H9 (cell line): Measurements from ENCODE around the gene CHURC1. TPM values are rescaled to one million over a fixed set of nuclear protein-coding genes. Genes with fewer than 3 reads are reported as not detected.
A peak's percentile ranks its signal among the peaks of the same experiment; 100 is the strongest.

ENCODE experiments used
- DNase-seq: peaks from one replicate; pipeline ENCODE4 v3.0.0-alpha.2; 2017
- H2AFZ ChIP-seq: one replicate; pipeline ENCODE4 v1.6.1; 2013; ENCODE audit warnings: mild to moderate bottlenecking, low read length, control low read depth, moderate library complexity
- H2AK5ac ChIP-seq: 2 replicates; pipeline ENCODE4 v1.6.1; 2013; ENCODE audit warnings: low read length, control low read depth, mixed read lengths; ENCODE audit not compliant: insufficient read length
- H2BK120ac ChIP-seq: one replicate; pipeline ENCODE4 v1.6.1; 2013; ENCODE audit warnings: low read depth, mild to moderate bottlenecking, low read length, control low read depth, inconsistent platforms; ENCODE audit not compliant: poor library complexity, severe bottlenecking
- H2BK12ac ChIP-seq: 2 replicates; pipeline ENCODE4 v1.6.1; 2013; ENCODE audit warnings: low read length, control low read depth, mixed read lengths, low read depth; ENCODE audit not compliant: insufficient read length
- H2BK15ac ChIP-seq: 2 replicates; pipeline ENCODE4 v1.6.1; 2013; ENCODE audit warnings: low read depth, low read length, control low read depth
- H2BK20ac ChIP-seq: one replicate; pipeline ENCODE4 v1.6.1; 2013; ENCODE audit warnings: low read depth, mild to moderate bottlenecking, low read length, control low read depth, inconsistent platforms; ENCODE audit not compliant: poor library complexity, severe bottlenecking
- H2BK5ac ChIP-seq: 2 replicates; pipeline ENCODE4 v1.6.1; 2013; ENCODE audit warnings: low read length, control low read depth, mixed read lengths; ENCODE audit not compliant: insufficient read length
- H3K14ac ChIP-seq: 2 replicates; pipeline ENCODE4 v1.6.1; 2013; ENCODE audit warnings: low read length, control low read depth; ENCODE audit not compliant: insufficient read depth
- H3K18ac ChIP-seq: 2 replicates; pipeline ENCODE4 v1.6.1; 2013; ENCODE audit warnings: low read depth, mild to moderate bottlenecking, mixed read lengths, low read length, control low read depth; ENCODE audit not compliant: insufficient read length
- H3K23ac ChIP-seq: 2 replicates; pipeline ENCODE4 v1.6.1; 2013; ENCODE audit warnings: low read length, control low read depth, mixed read lengths, low read depth; ENCODE audit not compliant: insufficient read length
- H3K23me2 ChIP-seq: 2 replicates; pipeline ENCODE4 v1.6.1; 2013; ENCODE audit warnings: low read depth, mild to moderate bottlenecking, mixed read lengths, low read length, control low read depth; ENCODE audit not compliant: insufficient read length, poor library complexity, severe bottlenecking
- H3K27ac ChIP-seq: 2 replicates; pipeline ENCODE4 v1.5.1; 2013; ENCODE audit warnings: low read length, control low read depth, mixed read lengths, low read depth; ENCODE audit not compliant: insufficient read length
- H3K27me3 ChIP-seq: 2 replicates; pipeline ENCODE4 v1.6.1; 2013; ENCODE audit warnings: low read length, control low read depth, inconsistent platforms; ENCODE audit not compliant: insufficient read depth
- H3K4ac ChIP-seq: 2 replicates; pipeline ENCODE4 v1.6.1; 2013; ENCODE audit warnings: low read depth, mild to moderate bottlenecking, control low read depth, inconsistent platforms, low read length, moderate library complexity
- H3K4me1 ChIP-seq: 2 replicates; pipeline ENCODE4 v1.6.1; 2013; ENCODE audit warnings: low read length, control low read depth, inconsistent platforms; ENCODE audit not compliant: insufficient read depth
- H3K4me2 ChIP-seq: 2 replicates; pipeline ENCODE4 v1.6.1; 2013; ENCODE audit warnings: low read length, control low read depth, mixed read lengths; ENCODE audit not compliant: insufficient read length, insufficient read depth
- H3K56ac ChIP-seq: 2 replicates; pipeline ENCODE4 v1.6.1; 2013; ENCODE audit warnings: low read depth, mild to moderate bottlenecking, mixed read lengths, low read length, control low read depth; ENCODE audit not compliant: insufficient read length
- H3K79me1 ChIP-seq: 2 replicates; pipeline ENCODE4 v1.6.1; 2013; ENCODE audit warnings: low read depth, mild to moderate bottlenecking, moderate library complexity, low read length, control low read depth, inconsistent platforms; ENCODE audit not compliant: insufficient read depth, poor library complexity, severe bottlenecking
- H3K79me2 ChIP-seq: 2 replicates; pipeline ENCODE4 v1.6.1; 2013; ENCODE audit warnings: low read length, control low read depth, inconsistent platforms; ENCODE audit not compliant: insufficient read depth
- H3K9ac ChIP-seq: 2 replicates; pipeline ENCODE4 v1.6.1; 2013; ENCODE audit warnings: low read length, control low read depth, mixed read lengths; ENCODE audit not compliant: insufficient read length; ENCODE audit errors: extremely low read depth
- H3K9me3 ChIP-seq: one replicate; pipeline ENCODE4 v1.6.1; 2013; ENCODE audit warnings: low read depth, low read length, inconsistent platforms; ENCODE audit not compliant: control insufficient read depth
- H3T11ph ChIP-seq: one replicate; pipeline ENCODE4 v1.6.1; 2013; ENCODE audit warnings: mild to moderate bottlenecking, low read length, control low read depth, inconsistent platforms
- H4K20me1 ChIP-seq: one replicate; pipeline ENCODE4 v1.6.1; 2013; ENCODE audit not compliant: control insufficient read depth, insufficient read length, insufficient read depth
- H4K5ac ChIP-seq: 2 replicates; pipeline ENCODE4 v1.6.1; 2013; ENCODE audit warnings: low read depth, mild to moderate bottlenecking, mixed read lengths, low read length, control low read depth; ENCODE audit not compliant: insufficient read length
- H4K8ac ChIP-seq: replicated peaks from 2 replicates; pipeline ENCODE4 v1.6.1; 2013; ENCODE audit warnings: low read length, control low read depth, mixed read lengths, low read depth; ENCODE audit not compliant: insufficient read length
- H4K91ac ChIP-seq: 2 replicates; pipeline ENCODE4 v1.6.1; 2013; ENCODE audit warnings: low read depth, mild to moderate bottlenecking, moderate library complexity, mixed read lengths, low read length, control low read depth; ENCODE audit not compliant: insufficient read length
- H3K27ac Mint-ChIP-seq, 3 experiments: 2 replicates in 2 of 3; 3 replicates in 1 of 3; pipeline ENCODE4 v1.8.0; 2020 to 2021; ENCODE audit warnings: mixed read lengths in 3 of 3, mild to moderate bottlenecking in 1 of 3, moderate library complexity in 1 of 3
- H3K27me3 Mint-ChIP-seq: 2 replicates; pipeline ENCODE4 v1.8.0; 2021; ENCODE audit warnings: low read depth, mild to moderate bottlenecking, moderate library complexity, mixed read lengths
- H3K36me3 Mint-ChIP-seq, 3 experiments: 2 replicates in 2 of 3; 3 replicates in 1 of 3; pipeline ENCODE4 v1.8.0; 2020 to 2021; ENCODE audit warnings: low read depth in 3 of 3, mixed read lengths in 3 of 3; ENCODE audit not compliant: insufficient read depth in 1 of 3
- H3K4me1 Mint-ChIP-seq, 2 experiments: 2 replicates each; pipeline ENCODE4 v1.8.0; 2020; ENCODE audit warnings: mixed read lengths in 2 of 2
- H3K4me3 Mint-ChIP-seq, 2 experiments: 2 replicates in 1 of 2; 3 replicates in 1 of 2; pipeline ENCODE4 v1.8.0; 2020 to 2021; ENCODE audit warnings: mild to moderate bottlenecking in 2 of 2, mixed read lengths in 2 of 2, moderate library complexity in 1 of 2
- H3K9me3 Mint-ChIP-seq, 2 experiments: 2 replicates in 1 of 2; 3 replicates in 1 of 2; pipeline ENCODE4 v1.8.0; 2020; ENCODE audit warnings: mild to moderate bottlenecking in 2 of 2, mixed read lengths in 2 of 2, moderate library complexity in 1 of 2
- WGBS: extraction: QIAGEN DNeasy Blood & Tissue Kit; methylation state at CpG from one replicate; pipeline ENCODE4 v1.1.7; 2013; ENCODE audit warnings: missing lambda C conversion rate, low lambda C conversion rate, mixed read lengths; ENCODE audit not compliant: insufficient read length; ENCODE audit errors: extremely low coverage; 5-methylcytosine and 5-hydroxymethylcytosine counted together
- total RNA-seq: library from RNA; stranded (reverse); gene quantifications from 2 replicates; pipeline ENCODE4 v1.2.1, GENCODE V29; 2021
- TF ChIP-seq, protein P1 (sequence below): fragments of 200-600 bp; sonication (generic); conservative IDR thresholded peaks from 3 replicates; pipeline ENCODE4 v1.8.0; 2021; ENCODE audit warnings: antibody characterized with exemption, mild to moderate bottlenecking

The CHURC1 gene
- total RNA-seq, 1 experiment from 2014 or later = 58.7 TPM

DNA sequence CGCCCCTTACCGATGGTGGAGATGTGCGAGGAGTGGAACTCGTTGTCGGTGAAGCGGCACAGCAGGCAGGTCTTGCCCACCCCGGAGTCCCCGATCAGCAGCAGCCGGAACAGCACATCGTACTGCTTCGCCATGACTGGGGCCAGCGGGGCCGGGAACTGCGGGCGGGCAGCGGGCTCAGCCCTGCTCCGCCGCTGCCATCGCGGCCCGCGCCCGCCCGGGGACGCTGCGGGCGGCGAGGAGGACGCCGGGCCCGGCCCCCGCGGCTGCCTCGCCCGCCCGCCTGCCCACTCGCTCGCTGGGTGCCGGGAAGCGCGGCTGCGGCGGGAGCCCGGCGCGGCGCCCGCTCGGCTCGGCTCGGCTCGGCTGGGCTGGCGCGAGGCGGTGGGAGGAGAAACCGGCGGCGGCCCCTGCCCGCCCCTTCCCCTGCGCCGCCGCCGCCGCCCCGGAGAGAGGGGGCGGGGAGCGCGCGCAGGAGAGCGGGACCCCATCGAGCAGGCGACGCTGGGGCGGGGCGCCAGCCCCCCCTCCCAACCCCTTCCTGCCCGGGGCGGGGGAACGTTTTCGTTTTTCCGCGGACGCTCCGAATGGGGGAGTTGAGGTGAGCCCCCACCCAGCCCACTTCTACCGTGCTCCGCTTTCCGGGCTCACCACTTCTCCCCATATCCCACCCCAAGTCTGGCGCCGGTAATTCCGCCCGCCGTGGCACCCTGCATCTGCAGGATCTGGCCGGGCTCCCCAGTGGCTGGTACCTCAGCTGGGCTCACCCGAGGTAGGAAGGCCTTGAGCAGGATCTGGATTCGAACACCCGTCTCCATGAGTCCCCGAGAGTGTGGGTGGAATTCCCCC, 57.9 kb downstream of the CHURC1 start, which contains the start of gene RAB15:
TSS of gene RAB15 (minus strand) at position 394 of the 849 bp plus-strand sequence. CDS start at position 134, 260 bp downstream.
- Histone ChIP-seq H3K9me3 (no peaks in the 10 kb centered on the region), H2AFZ (no peak within 1 kb of the TSS), H4K20me1 (no peaks in the 10 kb centered on the region), H3K27ac (no peak within 1 kb of the TSS), H3K79me1 (no peaks in the 10 kb centered on the region), H3K4me2 (peak within 1 kb of the TSS; percentile 46), H4K91ac (no peak within 1 kb of the TSS), H3K23ac (no peak within 1 kb of the TSS), H3K4me1 (peaks cover 27% of the 10 kb centered on the region; the same call in 1 of the 2 replicates), H3K14ac (peak within 1 kb of the TSS; percentile 39), H4K5ac (no peak within 1 kb of the TSS), H3K4ac (no peak within 1 kb of the TSS), H2BK12ac (no peak within 1 kb of the TSS), H2BK15ac (no peak within 1 kb of the TSS), H2AK5ac (no peak within 1 kb of the TSS), H3K56ac (no peak within 1 kb of the TSS), H3K23me2 (no peaks in the 10 kb centered on the region), H3K18ac (no peak within 1 kb of the TSS), H3K9ac (peak within 1 kb of the TSS; percentile 24), H2BK5ac (no peak within 1 kb of the TSS), H3K27me3 (no peaks in the 10 kb centered on the region), H3T11ph (no peak within 1 kb of the TSS), H2BK20ac (no peak within 1 kb of the TSS), H2BK120ac (no peak within 1 kb of the TSS), H3K79me2 (no peaks in the 10 kb centered on the region; the same call in 1 of the 2 replicates), H4K8ac (no peak within 1 kb of the TSS)
- TF ChIP-seq, protein P1, sequence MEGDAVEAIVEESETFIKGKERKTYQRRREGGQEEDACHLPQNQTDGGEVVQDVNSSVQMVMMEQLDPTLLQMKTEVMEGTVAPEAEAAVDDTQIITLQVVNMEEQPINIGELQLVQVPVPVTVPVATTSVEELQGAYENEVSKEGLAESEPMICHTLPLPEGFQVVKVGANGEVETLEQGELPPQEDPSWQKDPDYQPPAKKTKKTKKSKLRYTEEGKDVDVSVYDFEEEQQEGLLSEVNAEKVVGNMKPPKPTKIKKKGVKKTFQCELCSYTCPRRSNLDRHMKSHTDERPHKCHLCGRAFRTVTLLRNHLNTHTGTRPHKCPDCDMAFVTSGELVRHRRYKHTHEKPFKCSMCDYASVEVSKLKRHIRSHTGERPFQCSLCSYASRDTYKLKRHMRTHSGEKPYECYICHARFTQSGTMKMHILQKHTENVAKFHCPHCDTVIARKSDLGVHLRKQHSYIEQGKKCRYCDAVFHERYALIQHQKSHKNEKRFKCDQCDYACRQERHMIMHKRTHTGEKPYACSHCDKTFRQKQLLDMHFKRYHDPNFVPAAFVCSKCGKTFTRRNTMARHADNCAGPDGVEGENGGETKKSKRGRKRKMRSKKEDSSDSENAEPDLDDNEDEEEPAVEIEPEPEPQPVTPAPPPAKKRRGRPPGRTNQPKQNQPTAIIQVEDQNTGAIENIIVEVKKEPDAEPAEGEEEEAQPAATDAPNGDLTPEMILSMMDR = no peak
- Mint-ChIP-seq H3K9me3 (no peaks in the 10 kb centered on the region), H3K4me3 (peak within 1 kb of the TSS; percentile 78 to 85), H3K27me3 (peaks cover 23% of the 10 kb centered on the region), H3K4me1 (peaks cover 59 to 66% of the 10 kb centered on the region in 2 experiments), H3K36me3 (peaks cover 7 to 13% (median 11%) of the 10 kb centered on the region in 3 experiments; a peak in 5 of 7 replicates), H3K27ac (peak within 1 kb of the TSS in 1 of 3 experiments; percentile 31; a peak in 1 of 7 replicates)
- no CpG with 5 or more reads among the region's 96 CpGs for WGBS
- DNase-seq = no peak
